Activated naive CD4-positive, alpha-beta T cell (primary cell): Measurements from ENCODE around the gene DHRSX.
"Not testable (repeated sequence)": the region's sequence is repeated elsewhere in the genome, so short reads cannot be mapped to it uniquely, and the experiment has no call there.

Experiments used
- DNase-seq, 4 experiments: peaks; one replicate each; lab custom pipeline; 2025; lab: John Stamatoyannopoulos, UW

DHRSX gene

GRCh38 chrX:2474963-2475726 is 25.6 kb downstream of the DHRSX start:
- no peak for DNase-seq

DNA sequence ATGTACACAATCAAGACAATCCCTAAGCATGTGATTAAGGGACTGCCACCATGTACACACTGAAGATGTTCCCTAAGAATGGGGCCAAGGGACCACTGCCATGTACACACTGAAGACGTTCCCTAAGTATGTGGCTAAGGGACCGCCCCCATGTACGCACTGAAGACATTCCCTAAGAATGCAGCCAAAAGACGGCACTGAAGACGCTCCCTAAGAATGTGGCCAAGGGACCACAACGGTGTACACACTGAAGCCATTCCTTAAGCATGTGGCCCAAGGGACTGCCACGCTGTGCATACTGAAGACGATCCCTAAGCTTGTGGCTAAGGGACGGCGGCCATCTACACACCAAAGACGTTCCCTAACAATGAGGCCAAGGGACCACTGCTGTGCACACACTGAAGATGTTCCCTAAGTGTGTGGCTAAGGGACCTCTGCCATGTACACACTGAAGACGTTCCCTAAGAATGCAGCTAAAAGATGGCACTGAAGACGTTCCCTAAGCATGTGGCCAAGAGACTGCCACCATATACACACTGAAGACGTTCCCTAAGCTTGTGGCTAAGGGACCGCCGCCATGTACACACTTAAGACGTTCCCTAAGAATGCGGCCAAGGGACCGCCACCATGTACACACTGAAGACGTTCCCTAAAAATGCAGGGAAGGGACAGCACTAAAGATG is 26.4 kb downstream of the DHRSX start:
- no peak for DNase-seq

DNA sequence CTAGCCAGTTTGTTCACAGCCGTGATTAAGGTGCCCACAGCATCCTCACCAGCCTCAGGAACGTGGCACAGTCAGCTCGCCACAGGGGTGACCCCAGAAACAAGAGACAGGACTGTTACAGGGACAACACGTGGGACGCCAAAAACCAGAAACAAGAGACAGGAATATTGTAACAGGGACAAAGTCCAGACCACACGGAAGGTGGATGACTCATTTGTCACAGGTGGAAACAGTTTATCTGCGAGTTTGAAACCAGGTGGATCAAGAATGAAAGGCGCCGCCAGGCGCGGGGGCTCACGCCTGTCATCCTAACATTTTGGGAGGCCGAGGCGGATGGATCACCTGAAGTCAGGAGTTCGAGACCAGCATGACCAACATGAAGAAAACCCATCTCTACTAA is 27.7 kb downstream of the DHRSX start:
- not testable (repeated sequence) for DNase-seq

GRCh38 chrX:2471641-2472040 is 29.1 kb downstream of the DHRSX start:
- DNase-seq: no peak

- not testable (repeated sequence) for DNase-seq
Measured at GRCh38 chrX:2471126-2471525, 29.6 kb downstream of the DHRSX start.

- DNase-seq: not testable (repeated sequence)
Measured at GRCh38 chrX:2469852-2470251, 30.9 kb downstream of the DHRSX start.

DNA sequence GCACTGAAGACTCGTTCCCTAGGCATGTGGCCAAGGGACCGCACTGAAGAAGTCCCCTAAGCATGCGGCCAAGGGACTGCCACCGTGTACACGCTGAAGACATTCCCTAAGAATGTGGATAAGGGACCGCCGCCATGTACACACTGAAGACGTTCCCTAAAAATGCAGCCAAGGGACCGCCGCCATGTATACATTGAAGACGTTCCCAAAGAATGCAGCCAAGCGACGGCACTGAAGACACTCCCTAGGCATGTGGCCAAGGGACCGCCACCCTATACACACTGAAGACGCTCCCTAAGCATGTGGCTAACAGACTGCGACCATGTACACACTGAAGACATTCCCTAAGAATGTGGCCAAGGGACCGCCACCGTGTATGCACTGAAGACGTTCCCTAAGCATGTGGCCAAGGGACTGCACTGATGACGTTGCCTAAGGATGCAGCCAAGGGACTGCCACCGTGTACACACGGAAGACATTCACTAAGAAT is 31.5 kb downstream of the DHRSX start:
- DNase-seq: no peak

DNA sequence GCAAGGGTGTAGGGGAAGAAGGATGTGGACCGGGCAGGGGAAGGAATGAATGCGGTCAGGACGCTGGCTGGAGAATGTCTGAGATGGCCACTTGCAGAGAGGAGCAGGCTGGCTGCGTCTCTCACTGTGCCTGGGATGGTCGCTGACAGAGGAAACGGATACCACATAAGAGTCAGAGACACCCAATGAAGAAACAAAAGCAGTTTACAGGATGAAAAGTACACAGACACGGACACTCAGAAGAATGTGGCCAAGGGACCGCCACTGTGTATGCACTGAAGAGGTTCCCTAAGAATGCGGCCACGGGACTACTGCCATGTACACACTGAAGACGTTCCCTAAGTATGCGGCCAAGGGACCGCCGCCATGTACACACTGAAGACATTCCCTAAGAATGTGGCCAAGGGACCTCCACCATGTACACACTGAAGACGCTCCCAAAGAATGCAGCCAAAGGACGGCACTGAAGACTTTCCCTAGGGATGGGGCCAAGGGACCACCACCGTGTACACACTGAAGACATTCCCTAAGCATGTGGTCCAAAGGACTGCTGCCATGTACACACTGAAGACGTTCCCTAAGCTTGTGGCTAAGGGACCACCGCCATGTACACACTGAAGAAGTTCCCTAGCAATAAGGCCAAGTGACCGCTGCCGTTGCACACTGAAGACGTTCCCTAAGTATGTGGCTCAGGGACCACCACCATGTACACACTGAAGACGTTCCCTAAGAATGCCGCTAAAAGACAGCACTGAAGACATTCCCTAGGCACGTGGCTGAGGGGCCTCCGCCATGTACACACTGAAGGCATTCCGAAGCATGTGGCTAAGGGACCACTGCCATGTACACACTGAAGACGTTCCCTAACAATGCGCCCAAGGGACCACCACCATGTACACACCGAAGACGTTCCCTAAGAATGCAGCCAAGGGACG is 32.2 kb downstream of the DHRSX start:
- no peak for DNase-seq

GRCh38 chrX:2466876-2467656 is 33.7 kb downstream of the DHRSX start:
- DNase-seq: no peak

GRCh38 chrX:2464677-2465166 is 36.1 kb downstream of the DHRSX start:
- DNase-seq: no peak

GRCh38 chrX:2463973-2464676 is 36.7 kb downstream of the DHRSX start:
- no peak for DNase-seq

GRCh38 chrX:2463481-2463880 is 37.3 kb downstream of the DHRSX start:
- DNase-seq: not testable (repeated sequence)

DNA sequence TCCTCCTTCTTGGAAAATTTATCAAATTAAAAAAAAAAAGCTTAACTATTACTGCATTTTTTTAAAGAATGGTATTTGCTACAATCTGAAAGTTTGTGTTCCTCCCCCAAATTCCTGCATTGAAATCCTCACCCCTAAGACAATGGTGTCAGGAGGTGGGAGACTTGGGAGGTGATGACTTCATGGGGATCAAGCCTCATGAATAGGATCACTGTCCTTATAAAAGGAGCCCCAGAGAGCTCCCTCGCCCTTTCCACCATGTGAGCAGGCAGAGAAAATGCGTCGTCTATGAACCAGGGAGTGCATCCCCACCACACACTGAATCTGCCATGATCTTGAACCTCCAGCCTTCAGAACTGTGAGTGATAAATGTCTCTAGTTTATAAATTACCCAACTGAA is 38.0 kb downstream of the DHRSX start:
- DNase-seq: no peak

- no peak for DNase-seq
Measured at GRCh38 chrX:2462074-2462473, 38.7 kb downstream of the DHRSX start.

- no peak for DNase-seq
Measured at GRCh38 chrX:2461711-2462016, 39.1 kb downstream of the DHRSX start.

GRCh38 chrX:2460821-2461710 is 39.7 kb downstream of the DHRSX start:
- not testable (repeated sequence) for DNase-seq

DNA sequence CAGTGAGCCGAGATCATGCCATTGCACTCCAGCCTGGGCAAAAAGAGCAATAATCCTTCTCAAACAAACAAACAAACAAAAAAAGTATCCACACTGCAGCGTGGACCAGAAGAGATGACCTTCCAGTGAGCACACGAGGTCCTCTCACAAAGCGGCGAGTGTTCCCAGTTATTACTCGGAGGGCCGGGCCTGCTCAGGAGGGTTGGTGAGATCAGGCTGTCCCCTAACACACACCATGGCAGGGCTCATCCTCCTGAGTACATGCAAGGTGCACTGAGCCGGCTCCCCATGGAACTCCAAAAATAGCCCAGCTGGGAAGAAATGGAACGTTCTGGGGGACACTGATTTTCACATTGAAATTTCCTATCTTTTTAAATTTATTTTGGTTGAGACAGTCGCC is 40.7 kb downstream of the DHRSX start:
- DNase-seq: not testable (repeated sequence)

- no peak for DNase-seq
Measured at GRCh38 chrX:2458309-2458708, 42.5 kb downstream of the DHRSX start.

GRCh38 chrX:2457289-2458133 is 43.3 kb downstream of the DHRSX start:
- no peak for DNase-seq
